ENCODE data around the gene RTN4R. TPM values are rescaled to one million over a fixed set of nuclear protein-coding genes. Genes with fewer than 3 reads are reported as not detected.

The RTN4R gene
- total and polyA plus RNA-seq, 2 of the 8 experiments (the other 6 are each of a cell fraction or from before 2014, with no cell fraction given): 21.8 to 41.3 TPM

DNA sequence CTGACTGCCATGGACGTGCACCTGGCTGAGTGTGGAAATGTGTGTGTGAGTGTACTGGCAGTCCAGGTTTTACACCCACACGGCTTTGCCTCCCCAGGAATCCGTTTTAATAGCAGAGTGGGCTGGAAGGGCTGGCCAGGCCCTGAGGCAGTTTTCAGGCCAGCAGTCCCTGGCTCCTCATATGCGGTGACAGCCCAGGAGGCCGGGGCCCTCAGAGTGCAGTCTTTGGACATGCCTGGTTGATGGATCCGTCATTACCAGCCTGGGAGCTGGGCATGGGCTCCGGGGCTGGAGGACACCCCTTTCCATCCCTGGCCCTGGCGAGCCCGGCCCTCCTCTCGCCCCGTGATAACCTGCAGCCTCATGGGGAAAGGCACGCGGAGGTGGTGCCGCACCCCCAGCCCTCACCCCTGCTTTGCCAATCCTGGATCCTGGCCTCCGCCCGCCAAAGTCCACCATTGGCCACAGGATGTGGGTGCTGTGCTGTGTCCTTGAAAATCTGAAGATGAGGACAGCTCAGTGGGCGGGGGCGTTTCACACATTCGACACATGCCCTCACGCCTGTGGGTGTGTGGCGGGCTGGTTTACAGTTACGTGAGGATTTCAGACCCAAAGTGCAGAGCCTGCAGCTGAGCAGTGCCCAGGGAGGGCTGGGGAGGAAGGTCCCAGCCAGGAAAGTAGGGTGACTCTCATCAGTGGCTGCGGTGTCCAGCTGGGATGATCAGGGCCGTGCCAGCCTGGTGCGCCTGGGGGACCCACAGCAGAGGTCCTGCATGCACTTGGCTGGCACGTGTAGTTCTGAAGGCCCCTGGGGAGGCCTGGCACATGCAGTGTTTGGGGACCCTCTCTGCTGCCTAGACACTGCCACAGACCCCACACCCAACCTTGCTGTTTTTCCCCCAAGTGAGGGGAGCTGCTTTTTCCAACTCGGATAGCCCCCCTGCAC is 55.1 kb downstream of the RTN4R start (continued):
- TF ChIP-seq, protein P1, sequence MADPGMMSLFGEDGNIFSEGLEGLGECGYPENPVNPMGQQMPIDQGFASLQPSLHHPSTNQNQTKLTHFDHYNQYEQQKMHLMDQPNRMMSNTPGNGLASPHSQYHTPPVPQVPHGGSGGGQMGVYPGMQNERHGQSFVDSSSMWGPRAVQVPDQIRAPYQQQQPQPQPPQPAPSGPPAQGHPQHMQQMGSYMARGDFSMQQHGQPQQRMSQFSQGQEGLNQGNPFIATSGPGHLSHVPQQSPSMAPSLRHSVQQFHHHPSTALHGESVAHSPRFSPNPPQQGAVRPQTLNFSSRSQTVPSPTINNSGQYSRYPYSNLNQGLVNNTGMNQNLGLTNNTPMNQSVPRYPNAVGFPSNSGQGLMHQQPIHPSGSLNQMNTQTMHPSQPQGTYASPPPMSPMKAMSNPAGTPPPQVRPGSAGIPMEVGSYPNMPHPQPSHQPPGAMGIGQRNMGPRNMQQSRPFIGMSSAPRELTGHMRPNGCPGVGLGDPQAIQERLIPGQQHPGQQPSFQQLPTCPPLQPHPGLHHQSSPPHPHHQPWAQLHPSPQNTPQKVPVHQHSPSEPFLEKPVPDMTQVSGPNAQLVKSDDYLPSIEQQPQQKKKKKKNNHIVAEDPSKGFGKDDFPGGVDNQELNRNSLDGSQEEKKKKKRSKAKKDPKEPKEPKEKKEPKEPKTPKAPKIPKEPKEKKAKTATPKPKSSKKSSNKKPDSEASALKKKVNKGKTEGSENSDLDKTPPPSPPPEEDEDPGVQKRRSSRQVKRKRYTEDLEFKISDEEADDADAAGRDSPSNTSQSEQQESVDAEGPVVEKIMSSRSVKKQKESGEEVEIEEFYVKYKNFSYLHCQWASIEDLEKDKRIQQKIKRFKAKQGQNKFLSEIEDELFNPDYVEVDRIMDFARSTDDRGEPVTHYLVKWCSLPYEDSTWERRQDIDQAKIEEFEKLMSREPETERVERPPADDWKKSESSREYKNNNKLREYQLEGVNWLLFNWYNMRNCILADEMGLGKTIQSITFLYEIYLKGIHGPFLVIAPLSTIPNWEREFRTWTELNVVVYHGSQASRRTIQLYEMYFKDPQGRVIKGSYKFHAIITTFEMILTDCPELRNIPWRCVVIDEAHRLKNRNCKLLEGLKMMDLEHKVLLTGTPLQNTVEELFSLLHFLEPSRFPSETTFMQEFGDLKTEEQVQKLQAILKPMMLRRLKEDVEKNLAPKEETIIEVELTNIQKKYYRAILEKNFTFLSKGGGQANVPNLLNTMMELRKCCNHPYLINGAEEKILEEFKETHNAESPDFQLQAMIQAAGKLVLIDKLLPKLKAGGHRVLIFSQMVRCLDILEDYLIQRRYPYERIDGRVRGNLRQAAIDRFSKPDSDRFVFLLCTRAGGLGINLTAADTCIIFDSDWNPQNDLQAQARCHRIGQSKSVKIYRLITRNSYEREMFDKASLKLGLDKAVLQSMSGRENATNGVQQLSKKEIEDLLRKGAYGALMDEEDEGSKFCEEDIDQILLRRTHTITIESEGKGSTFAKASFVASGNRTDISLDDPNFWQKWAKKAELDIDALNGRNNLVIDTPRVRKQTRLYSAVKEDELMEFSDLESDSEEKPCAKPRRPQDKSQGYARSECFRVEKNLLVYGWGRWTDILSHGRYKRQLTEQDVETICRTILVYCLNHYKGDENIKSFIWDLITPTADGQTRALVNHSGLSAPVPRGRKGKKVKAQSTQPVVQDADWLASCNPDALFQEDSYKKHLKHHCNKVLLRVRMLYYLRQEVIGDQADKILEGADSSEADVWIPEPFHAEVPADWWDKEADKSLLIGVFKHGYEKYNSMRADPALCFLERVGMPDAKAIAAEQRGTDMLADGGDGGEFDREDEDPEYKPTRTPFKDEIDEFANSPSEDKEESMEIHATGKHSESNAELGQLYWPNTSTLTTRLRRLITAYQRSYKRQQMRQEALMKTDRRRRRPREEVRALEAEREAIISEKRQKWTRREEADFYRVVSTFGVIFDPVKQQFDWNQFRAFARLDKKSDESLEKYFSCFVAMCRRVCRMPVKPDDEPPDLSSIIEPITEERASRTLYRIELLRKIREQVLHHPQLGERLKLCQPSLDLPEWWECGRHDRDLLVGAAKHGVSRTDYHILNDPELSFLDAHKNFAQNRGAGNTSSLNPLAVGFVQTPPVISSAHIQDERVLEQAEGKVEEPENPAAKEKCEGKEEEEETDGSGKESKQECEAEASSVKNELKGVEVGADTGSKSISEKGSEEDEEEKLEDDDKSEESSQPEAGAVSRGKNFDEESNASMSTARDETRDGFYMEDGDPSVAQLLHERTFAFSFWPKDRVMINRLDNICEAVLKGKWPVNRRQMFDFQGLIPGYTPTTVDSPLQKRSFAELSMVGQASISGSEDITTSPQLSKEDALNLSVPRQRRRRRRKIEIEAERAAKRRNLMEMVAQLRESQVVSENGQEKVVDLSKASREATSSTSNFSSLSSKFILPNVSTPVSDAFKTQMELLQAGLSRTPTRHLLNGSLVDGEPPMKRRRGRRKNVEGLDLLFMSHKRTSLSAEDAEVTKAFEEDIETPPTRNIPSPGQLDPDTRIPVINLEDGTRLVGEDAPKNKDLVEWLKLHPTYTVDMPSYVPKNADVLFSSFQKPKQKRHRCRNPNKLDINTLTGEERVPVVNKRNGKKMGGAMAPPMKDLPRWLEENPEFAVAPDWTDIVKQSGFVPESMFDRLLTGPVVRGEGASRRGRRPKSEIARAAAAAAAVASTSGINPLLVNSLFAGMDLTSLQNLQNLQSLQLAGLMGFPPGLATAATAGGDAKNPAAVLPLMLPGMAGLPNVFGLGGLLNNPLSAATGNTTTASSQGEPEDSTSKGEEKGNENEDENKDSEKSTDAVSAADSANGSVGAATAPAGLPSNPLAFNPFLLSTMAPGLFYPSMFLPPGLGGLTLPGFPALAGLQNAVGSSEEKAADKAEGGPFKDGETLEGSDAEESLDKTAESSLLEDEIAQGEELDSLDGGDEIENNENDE (IDR thresholded peaks at IDR 0.05; ENCODE audit: insufficient replicate concordance, low read length): no peak
- TF ChIP-seq EP300 (IDR thresholded peaks at IDR 0.05; ENCODE audit: borderline replicate concordance in 1 of 2, low read depth in 2 of 2, low read length in 2 of 2) (no peak), CHD2 (IDR thresholded peaks at IDR 0.05; ENCODE audit: low read length) (no peak), GABPA (IDR thresholded peaks at IDR 0.05; ENCODE audit: borderline replicate concordance, insufficient read depth, low read length) (no peak), TBP (IDR thresholded peaks at IDR 0.05; ENCODE audit: low read depth, low read length) (no peak)
- TF ChIP-seq, protein P2, sequence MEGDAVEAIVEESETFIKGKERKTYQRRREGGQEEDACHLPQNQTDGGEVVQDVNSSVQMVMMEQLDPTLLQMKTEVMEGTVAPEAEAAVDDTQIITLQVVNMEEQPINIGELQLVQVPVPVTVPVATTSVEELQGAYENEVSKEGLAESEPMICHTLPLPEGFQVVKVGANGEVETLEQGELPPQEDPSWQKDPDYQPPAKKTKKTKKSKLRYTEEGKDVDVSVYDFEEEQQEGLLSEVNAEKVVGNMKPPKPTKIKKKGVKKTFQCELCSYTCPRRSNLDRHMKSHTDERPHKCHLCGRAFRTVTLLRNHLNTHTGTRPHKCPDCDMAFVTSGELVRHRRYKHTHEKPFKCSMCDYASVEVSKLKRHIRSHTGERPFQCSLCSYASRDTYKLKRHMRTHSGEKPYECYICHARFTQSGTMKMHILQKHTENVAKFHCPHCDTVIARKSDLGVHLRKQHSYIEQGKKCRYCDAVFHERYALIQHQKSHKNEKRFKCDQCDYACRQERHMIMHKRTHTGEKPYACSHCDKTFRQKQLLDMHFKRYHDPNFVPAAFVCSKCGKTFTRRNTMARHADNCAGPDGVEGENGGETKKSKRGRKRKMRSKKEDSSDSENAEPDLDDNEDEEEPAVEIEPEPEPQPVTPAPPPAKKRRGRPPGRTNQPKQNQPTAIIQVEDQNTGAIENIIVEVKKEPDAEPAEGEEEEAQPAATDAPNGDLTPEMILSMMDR (IDR thresholded peaks at IDR 0.05; ENCODE audit: control extremely low read depth in 1 of 3, insufficient read depth in 1 of 3, low read depth in 1 of 3, low read length in 3 of 3): no peak

All from H1 (cell line).